ENCODE data around the gene COMMD6.
A peak's percentile ranks its signal among the peaks of the same experiment; 100 is the strongest.
"Not testable (repeated sequence)": the region's sequence is repeated elsewhere in the genome, so short reads cannot be mapped to it uniquely, and the experiment has no call there.

Gene COMMD6

GRCh38 chr13:75537401-75538365 lies at the start of gene COMMD6:
COMMD6 (minus strand) TSS chr13:75537841; CDS start chr13:75537805, 36 bp downstream.
- DNase-seq, result peak; percentile 82

- no peak for DNase-seq
Observed at GRCh38 chr13:75585153-75585552, 47.5 kb upstream of the COMMD6 start.

- DNase-seq, result no peak
Observed at GRCh38 chr13:75583091-75583490, 45.5 kb upstream of the COMMD6 start.

DNA sequence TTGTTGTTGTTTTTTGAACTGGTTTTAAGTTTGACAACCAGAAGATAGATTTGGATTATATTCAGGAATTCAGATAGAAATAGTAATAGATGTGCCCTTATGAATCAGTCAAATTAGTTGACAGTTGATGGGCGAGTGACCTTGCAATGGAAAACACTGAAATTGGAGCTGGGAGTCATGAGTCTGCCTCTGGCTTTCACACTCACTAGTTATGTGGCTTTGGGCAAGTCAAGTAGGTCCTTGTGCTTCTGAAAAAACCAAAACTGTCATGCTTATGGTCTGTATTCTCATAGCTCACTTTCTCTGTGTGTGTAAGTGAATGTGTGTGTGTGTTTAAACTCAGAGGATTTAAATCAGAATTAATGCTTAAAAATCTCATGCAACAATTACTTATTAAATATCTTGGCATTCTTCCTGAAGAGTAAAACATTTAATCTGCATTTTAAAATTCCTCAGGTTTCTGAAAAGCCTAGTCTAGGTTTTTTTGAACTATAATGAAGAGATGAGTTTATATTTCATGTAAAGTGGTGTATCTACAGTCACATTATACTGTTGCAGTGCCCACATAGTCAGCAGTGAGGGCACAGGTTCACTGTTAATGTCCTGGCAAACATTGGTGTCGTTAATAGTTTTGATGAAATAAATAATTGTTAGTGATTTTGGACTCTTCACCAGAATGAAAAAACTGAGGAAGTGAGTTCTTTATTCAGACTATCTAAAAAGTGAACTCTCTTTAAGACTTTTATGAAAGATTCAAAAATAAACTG lies 44.4 kb upstream of the COMMD6 start:
- DNase-seq, result peak; percentile 38

DNA sequence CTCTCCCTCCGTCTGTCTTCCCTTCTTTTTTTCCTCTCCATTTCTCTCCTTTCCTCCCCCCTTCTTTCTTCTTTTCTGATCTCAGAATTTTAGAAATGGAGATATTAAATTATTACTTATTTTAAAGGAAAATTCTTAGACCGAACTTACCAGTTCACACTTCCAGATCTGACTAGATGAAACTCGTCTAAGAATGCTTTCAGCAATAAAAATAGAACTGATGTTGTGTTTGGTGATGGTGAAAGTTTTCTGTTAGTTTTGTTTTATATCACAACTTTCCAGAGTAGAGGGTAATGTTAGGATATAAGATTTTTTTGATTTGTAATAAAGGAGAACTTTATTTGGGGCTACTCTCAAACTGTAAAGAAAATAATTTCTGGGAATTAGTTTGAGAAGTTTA lies 41.9 kb upstream of the COMMD6 start:
- DNase-seq, result no peak

- no peak for DNase-seq
Observed at GRCh38 chr13:75569576-75569975, 31.9 kb upstream of the COMMD6 start.

DNA sequence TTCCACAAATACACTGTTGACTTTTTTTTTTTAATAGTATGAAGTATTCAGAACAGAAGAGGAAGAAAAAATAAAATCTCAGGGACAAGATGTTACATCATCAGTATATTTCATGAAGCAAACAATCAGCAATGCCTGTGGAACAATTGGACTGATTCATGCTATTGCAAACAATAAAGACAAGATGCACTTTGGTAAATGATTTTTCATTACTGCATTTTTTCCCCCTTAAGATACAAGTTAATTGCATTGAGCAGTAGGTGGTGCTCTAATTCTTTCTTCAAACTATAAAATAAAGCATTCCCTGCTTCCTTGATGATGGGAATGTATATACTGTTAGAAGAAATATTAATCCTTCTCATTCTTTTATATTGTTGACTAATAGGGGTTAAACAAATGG lies 29.0 kb upstream of the COMMD6 start:
- no peak for DNase-seq

GRCh38 chr13:75558145-75558840 lies 20.7 kb upstream of the COMMD6 start:
- DNase-seq, result no peak

DNA sequence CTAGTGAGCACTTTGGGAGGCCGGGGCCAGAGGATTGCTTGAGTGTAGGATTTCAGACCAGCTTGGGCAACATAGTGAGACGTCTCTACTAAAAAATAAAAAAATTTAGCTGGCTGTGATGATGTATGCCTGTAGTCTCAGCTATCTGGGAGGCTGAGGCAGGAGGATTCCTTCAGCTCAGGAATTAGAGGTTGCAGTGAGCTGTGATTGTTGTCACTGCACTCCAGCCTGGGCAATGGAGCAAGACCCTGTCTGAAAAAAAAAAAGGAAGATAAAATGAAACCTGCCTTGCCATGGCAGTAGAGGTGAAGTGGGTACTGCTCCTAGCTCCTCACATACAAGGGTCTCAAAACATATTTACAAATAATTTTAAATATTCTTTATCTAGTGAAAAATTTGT lies 19.3 kb upstream of the COMMD6 start:
- no peak for DNase-seq

- DNase-seq, result no peak
Observed at GRCh38 chr13:75555836-75556235, 18.2 kb upstream of the COMMD6 start.

DNA sequence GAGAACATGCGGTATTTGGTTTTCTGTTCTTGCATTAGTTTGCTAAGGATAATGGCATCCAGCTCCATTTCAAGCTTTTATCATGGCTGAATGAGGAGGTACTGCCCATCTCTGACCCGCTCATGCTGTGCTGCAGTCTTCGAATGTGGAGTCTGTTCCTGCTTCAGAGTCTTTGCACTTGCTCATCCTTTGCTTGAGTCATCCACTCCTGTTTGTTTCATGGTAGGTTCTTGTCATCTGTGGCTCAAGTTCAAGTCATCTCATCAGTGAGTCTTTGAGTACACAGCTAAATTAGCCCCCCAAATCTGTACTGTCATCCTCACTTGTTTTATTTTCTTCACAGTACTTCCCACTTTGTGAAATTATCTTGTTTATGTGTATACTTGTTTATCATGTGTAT lies 17.3 kb upstream of the COMMD6 start:
- no peak for DNase-seq

- no peak for DNase-seq
Observed at GRCh38 chr13:75554464-75554863, 16.8 kb upstream of the COMMD6 start.

DNA sequence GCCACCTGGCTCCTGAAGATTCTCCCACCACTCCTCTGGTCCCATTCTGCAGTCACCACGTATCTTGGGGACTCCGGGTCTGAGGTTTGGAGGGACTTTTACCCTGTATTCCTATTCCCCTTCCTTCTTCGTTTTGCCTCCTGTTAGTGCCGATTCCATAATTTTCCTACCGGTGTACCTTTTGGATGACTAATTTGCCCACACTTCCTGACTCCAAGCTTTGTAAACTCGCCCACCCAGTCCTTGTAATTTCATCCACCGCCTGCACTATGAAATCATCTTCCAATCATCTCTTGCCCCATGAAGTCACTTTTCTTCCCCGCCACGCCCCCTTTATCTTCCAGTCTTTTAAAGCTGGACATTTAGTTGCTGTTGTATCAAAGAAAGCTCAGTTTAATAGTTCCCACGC lies 12.5 kb upstream of the COMMD6 start:
- peak; percentile 54 for DNase-seq

DNA sequence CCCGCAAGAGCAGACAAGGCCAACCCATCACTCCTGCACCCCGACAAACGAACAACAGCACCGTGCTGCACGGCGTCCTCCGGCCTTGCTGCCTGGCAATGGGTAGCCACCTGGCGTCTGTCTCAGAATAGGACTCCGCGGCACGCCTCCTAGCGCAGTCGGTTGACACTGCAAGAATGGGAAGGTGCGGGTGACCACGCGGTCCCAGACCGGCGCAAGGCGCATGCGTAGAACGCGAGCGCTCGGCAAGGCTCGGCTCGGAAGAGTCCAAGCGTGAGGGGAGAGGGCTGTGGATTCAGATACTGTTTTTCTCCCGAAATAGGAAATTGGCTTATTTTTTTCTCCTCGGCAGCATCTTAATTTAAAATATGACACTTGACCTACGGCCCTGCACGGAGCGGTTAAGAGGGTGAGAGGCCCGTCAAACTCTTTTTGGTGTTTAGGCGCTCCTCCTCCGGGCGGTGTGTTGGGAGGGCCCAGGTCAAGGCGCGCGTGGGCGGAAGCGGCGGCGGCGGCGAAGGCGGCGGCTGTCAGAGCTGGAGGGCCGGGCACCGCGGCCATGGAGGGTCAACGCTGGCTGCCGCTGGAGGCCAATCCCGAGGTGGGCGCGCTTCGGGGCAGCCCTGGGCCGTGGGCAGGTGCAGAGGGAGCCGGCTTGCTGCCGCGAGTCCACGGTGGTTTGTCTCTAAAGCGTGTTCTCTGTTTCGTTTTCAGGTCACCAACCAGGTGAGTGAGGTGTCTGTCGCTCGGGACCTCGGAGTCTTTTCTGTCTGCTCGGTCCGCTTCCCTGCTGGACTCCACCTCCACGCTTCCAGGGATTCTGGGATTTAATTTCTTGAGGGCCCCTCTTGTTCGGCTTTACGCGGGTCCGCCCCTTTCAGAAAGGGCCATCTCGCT lies 11.9 kb upstream of the COMMD6 start, which contains the start of gene UCHL3:
UCHL3 (plus strand) TSS at position 530 of the 897 bp plus-strand sequence; CDS start at position 560, 30 bp downstream.
- peak; percentile 95 for DNase-seq

DNA sequence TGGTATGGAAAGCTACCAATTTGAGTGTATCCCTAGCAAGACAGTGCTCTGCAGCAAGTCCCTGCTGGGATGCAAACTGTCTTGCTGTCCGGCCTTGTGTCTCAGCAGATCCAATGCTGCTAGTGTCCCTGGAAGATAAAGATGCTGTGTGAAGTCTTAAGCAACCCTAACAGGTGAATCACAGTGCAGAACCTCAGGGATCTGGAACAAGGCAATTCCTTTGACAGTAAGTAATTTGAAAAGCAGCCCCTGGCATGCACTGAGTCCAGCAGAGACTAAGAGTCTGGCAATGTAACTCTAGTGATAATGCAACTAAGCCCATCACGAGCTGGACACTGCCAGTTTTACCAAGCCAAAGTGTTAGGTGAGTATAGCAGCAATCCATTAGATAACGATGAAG lies 10.3 kb upstream of the COMMD6 start:
- DNase-seq, result no peak

DNA sequence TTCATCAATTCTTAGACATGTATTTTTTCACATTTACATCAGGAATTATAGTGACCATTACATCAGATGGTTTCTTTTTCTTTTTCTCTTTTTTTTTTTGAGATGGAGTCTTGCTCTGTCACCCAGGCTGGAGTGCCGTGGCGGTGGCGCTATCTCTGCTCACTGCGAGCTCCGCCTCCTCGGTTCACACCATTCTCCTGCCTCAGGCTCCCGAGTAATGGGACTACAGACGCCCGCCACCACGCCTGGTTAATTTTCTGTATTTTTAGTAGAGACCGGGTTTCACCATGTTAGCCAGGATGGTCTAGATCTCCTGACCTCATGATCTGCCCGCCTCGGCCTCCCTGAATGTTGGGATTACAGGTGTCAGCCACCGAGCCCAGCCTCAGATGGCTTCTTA lies 7.7 kb upstream of the COMMD6 start:
- not testable (repeated sequence) for DNase-seq

- no peak for DNase-seq
Observed at GRCh38 chr13:75544681-75545330, 7.2 kb upstream of the COMMD6 start.

GRCh38 chr13:75541961-75542360 lies 4.3 kb upstream of the COMMD6 start:
- DNase-seq, result no peak

DNA sequence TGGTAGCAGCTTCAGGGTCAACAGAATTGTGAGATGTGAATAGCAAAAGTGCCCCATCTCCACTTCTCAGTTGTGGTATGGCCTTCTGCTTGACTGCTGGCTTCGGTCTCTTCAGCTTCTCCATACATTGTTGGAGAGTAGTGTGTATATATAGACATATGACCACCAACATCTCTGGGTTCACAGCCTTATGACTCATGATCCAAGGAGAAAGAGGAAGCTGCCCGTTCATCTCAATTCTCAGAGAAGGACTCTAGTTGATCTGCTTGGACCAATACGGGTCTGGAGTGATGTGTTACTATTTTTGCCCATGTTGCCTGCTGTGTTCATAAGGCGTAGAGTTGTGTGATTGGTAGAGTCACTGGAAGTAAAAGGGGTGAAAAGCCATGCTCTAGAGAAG lies 3.6 kb upstream of the COMMD6 start:
- no peak for DNase-seq

- DNase-seq, result no peak
Observed at GRCh38 chr13:75533861-75534260, 3.8 kb downstream of the COMMD6 start.

GRCh38 chr13:75530549-75530961 lies 7.1 kb downstream of the COMMD6 start:
- no peak for DNase-seq

Data from right hindlimb (tissue), 1 donor.